ENCODE measurements around the gene TIAM1.

Gene TIAM1

DNA sequence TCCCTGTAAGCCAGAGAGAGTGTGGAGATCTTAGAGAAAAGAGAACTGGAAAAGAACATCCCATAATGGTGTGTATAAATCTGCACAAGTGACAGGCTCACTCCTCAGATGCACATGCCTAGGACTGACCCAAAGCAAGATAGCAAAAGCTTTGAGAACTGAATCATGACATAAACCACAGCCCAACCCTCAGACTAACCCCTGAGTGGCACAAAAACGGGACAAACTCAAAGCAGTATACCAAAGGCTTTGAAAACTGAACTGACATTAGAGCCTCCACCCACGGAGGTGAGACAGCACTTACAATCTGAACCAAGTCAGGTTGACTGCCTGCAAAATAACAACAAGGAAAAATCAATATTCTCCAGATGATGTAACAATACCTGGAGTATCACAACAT is 70.8 kb downstream of the TIAM1 start:
- no peaks in the 10 kb centered on the region for H3K27me3 ChIP-seq (ENCODE audit: insufficient read depth, poor library complexity, severe bottlenecking)
- TF ChIP-seq CTCF (IDR thresholded peaks at IDR 0.05; ENCODE audit: poor library complexity, severe bottlenecking), result no peak
- no peak for DNase-seq (ENCODE audit: low spot score)
- no peak overlapping the region for H3K27ac ChIP-seq (ENCODE audit: poor library complexity, severe bottlenecking)
- H3K4me3 ChIP-seq (ENCODE audit: severe bottlenecking), result no peak overlapping the region
- no peak for ATAC-seq (ENCODE audit: low read depth)
- no peaks in the 10 kb centered on the region for H3K9me3 ChIP-seq (ENCODE audit: severe bottlenecking)
- H3K36me3 ChIP-seq (ENCODE audit: low read depth), result no peaks in the 10 kb centered on the region
- H3K4me1 ChIP-seq (ENCODE audit: insufficient read depth, poor library complexity, severe bottlenecking), result peaks cover 9% of the 10 kb centered on the region

DNA sequence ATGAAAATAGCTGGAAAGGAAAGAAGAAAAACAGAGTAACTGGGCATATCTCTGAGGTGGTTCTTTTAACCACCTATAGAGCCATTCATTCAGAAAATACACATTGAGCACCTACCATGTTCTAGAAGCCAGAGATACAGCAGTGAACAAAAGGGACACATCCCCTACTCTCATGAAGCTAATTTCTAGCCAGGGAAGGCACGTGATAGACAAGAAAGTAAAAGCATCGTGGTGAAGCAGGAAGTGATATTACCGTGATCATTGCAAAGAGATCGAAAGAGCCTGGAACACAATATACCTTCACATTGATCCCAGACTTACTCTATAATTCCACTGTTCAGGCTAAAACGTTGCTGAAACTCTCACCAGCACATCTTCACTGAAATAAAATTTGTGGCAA is 76.0 kb downstream of the TIAM1 start:
- DNase-seq (ENCODE audit: low spot score) (no peak), ATAC-seq (ENCODE audit: low read depth) (no peak)
- no peak for TF ChIP-seq CTCF (IDR thresholded peaks at IDR 0.05; ENCODE audit: poor library complexity, severe bottlenecking)
- no peak overlapping the region for H3K27ac ChIP-seq (ENCODE audit: poor library complexity, severe bottlenecking)
- H3K9me3 ChIP-seq (ENCODE audit: severe bottlenecking), result no peaks in the 10 kb centered on the region
- no peak overlapping the region for H3K4me3 ChIP-seq (ENCODE audit: severe bottlenecking)
- no peaks in the 10 kb centered on the region for H3K27me3 ChIP-seq (ENCODE audit: insufficient read depth, poor library complexity, severe bottlenecking)
- H3K4me1 ChIP-seq (ENCODE audit: insufficient read depth, poor library complexity, severe bottlenecking), result peaks cover 9% of the 10 kb centered on the region
- no peaks in the 10 kb centered on the region for H3K36me3 ChIP-seq (ENCODE audit: low read depth)

DNA sequence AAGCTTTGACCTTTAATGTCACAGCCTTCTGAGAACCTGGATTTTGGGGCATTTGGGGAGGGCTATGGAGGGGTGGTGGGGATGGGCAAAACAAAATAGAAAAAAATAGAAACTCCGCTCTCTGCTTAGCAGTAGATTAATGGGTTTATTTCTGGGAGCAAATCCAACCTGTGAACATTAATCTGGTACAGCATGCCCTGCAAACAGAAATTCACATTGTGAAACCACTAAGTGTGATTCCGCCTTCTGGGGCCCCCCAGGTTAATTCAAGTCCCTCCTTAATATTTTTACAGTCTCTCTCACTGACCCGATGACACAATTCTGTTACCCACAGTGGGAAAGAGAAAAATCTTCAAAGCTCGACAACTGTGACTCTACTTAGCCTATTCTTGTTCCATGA is 76.4 kb downstream of the TIAM1 start:
- no peak for TF ChIP-seq CTCF (IDR thresholded peaks at IDR 0.05; ENCODE audit: poor library complexity, severe bottlenecking)
- Histone ChIP-seq H3K27ac (ENCODE audit: poor library complexity, severe bottlenecking) (no peak overlapping the region), H3K4me3 (ENCODE audit: severe bottlenecking) (no peak overlapping the region), H3K36me3 (ENCODE audit: low read depth) (no peaks in the 10 kb centered on the region), H3K4me1 (ENCODE audit: insufficient read depth, poor library complexity, severe bottlenecking) (peaks cover 7% of the 10 kb centered on the region), H3K27me3 (ENCODE audit: insufficient read depth, poor library complexity, severe bottlenecking) (no peaks in the 10 kb centered on the region), H3K9me3 (ENCODE audit: severe bottlenecking) (no peaks in the 10 kb centered on the region)
- no peak for DNase-seq (ENCODE audit: low spot score)
- no peak for ATAC-seq (ENCODE audit: low read depth)

DNA sequence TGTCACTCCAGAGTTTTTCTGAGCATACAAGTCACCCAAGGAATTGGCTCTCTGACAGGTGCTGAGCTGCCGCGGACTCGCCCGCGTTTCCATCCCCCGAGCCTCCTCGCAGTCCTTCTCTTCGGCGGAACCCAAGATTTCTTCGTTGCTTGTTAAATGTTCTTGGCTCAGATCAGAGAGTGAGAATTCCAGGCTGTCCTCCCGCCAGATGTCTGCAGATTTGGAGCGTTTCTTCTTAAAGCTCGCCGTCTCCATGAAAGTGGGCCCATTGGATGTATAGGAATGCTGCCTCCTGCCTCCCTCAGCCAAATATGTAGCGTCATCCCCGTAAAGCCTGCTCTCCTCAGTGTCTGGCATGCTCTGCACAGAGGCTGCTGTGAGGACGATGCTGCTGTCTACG is 77.8 kb downstream of the TIAM1 start:
- Histone ChIP-seq H3K4me1 (ENCODE audit: insufficient read depth, poor library complexity, severe bottlenecking) (no peaks in the 10 kb centered on the region), H3K4me3 (ENCODE audit: severe bottlenecking) (no peak overlapping the region), H3K27ac (ENCODE audit: poor library complexity, severe bottlenecking) (no peak overlapping the region), H3K27me3 (ENCODE audit: insufficient read depth, poor library complexity, severe bottlenecking) (no peaks in the 10 kb centered on the region), H3K36me3 (ENCODE audit: low read depth) (no peaks in the 10 kb centered on the region), H3K9me3 (ENCODE audit: severe bottlenecking) (no peaks in the 10 kb centered on the region)
- no peak for DNase-seq (ENCODE audit: low spot score)
- no peak for ATAC-seq (ENCODE audit: low read depth)
- no peak for TF ChIP-seq CTCF (IDR thresholded peaks at IDR 0.05; ENCODE audit: poor library complexity, severe bottlenecking)

DNA sequence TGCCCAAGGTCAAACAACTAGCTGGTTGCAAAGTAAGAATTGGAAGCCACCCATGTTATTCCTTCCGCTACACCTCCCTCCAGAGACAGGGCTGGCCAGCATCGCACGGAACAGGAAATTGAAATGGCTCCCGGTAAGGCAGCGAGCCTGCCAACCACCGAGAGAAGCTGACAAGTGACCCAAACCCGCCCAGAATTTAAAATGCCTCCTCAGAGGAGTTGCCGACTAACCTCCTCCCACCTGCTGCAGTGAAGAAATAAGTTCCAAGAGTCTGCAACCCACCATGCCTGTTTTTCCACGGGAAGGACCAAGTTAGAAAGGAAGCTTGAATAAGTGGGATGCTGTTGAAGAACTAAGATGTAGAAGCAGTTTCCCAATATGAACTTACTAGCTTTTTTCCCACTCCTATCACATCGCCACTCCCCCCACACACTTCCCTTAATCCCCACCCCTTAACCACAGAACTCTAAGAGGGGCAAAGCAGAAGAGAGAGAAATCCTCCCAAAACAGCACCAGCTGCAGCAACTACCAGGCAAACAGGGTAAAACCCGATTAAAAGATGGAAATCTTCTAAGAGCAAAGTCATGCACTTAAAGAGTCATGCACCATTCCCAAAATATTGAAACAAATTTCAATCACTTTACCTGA is 78.6 kb downstream of the TIAM1 start:
- Histone ChIP-seq H3K27me3 (ENCODE audit: insufficient read depth, poor library complexity, severe bottlenecking) (no peaks in the 10 kb centered on the region), H3K9me3 (ENCODE audit: severe bottlenecking) (no peaks in the 10 kb centered on the region), H3K27ac (ENCODE audit: poor library complexity, severe bottlenecking) (no peak overlapping the region), H3K4me1 (ENCODE audit: insufficient read depth, poor library complexity, severe bottlenecking) (no peaks in the 10 kb centered on the region), H3K36me3 (ENCODE audit: low read depth) (no peaks in the 10 kb centered on the region), H3K4me3 (ENCODE audit: severe bottlenecking) (no peak overlapping the region)
- ATAC-seq (ENCODE audit: low read depth) (no peak), DNase-seq (ENCODE audit: low spot score) (no peak)
- TF ChIP-seq CTCF (IDR thresholded peaks at IDR 0.05; ENCODE audit: poor library complexity, severe bottlenecking), result no peak

Measured in RWPE2 (cell line).